Measurements from ENCODE around the gene TEDC2.
"Not testable (repeated sequence)": the region's sequence is repeated elsewhere in the genome, so short reads cannot be mapped to it uniquely, and the experiment has no call there.

The TEDC2 gene, protein sequence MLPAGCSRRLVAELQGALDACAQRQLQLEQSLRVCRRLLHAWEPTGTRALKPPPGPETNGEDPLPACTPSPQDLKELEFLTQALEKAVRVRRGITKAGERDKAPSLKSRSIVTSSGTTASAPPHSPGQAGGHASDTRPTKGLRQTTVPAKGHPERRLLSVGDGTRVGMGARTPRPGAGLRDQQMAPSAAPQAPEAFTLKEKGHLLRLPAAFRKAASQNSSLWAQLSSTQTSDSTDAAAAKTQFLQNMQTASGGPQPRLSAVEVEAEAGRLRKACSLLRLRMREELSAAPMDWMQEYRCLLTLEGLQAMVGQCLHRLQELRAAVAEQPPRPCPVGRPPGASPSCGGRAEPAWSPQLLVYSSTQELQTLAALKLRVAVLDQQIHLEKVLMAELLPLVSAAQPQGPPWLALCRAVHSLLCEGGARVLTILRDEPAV
- total RNA-seq: 0.27 to 1.3 (median 0.80) reads per million in 4 experiments

- DNase-seq: peak; percentile 95
Measured at GRCh38 chr16:2459647-2460390, at the start of gene TEDC2. Gene TEDC2, plus strand, starts transcription at chr16:2460109. Its CDS starts 36 bp downstream, at chr16:2460145.

DNA sequence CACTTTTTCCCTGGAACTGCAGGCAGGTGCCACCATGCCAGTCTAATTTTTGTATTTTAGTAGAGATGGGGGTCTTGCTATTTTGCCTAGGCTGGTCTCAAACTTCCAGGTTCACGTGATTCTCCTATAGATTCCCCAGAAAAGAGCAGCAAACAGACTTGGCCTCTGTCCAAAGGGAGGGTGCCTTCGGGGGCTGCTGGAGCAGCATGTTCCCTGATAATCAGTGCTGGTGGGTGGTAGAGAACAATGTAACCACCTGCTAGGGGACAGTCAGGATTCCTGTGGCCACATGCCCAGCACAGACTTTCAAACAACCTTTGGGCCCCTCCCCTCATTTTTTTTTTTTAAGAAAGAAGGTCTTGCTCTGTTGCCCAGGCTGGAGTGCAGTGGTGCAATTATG, 44.8 kb upstream of the TEDC2 start:
- no peak for DNase-seq

GRCh38 chr16:2420035-2420434, 39.9 kb upstream of the TEDC2 start:
- DNase-seq: no peak

- DNase-seq: no peak
Measured at GRCh38 chr16:2422123-2422867, 37.6 kb upstream of the TEDC2 start.

- DNase-seq: no peak
Measured at GRCh38 chr16:2424061-2425007, 35.6 kb upstream of the TEDC2 start.

GRCh38 chr16:2425008-2425518, 34.8 kb upstream of the TEDC2 start:
- DNase-seq: no peak

DNA sequence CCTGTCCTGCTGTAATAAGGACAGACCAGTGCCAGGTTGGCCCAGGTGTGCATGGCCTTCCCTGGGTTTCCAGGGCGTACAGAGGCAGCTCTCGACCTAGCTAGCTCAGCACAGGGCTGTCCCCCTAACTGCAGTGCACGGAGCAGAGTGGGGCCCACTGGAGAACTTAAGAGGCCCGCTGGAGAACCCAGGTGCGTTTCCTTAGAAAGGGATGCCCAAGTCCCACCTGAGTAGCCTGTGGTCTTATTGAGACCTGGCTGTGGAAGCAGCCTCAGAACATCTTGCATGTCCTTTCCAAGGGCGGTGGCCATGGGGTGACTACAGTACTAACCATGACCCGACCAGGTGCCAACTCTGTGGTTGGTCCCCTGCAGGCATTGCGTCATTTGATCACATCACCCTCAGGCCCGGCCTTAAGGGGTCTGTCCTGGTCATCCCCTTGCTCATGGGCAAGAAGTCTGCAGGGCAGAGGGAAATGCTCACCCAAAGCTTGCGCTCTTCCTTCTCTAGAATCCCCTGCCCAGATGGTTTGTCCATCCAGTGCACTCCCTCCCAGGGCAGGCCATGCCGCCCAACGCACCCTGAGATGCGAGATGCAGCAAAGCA, 34.0 kb upstream of the TEDC2 start:
- DNase-seq: no peak

- no peak for DNase-seq
Measured at GRCh38 chr16:2426941-2427361, 33.0 kb upstream of the TEDC2 start.

DNA sequence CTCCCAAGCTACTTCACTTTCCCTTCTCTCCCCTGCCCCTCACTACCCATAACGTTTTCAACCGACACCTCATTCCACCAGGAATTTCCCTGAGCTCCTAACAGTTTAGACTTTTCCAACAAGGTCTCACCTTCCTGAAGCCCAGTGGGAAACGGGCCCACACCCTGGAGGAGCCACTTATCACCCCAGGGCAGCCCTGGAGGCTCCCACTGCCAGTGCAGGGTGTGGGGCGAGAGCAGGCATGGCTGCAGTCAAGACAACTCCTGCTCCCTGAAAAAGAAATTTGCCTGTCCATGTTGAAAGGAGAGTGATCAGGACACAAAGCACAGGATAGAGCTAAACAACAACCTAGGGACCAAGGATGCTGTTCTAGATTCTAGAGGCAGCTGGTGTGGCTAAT, 32.4 kb upstream of the TEDC2 start:
- DNase-seq: no peak

GRCh38 chr16:2428051-2428783, 31.7 kb upstream of the TEDC2 start:
- DNase-seq: no peak

DNA sequence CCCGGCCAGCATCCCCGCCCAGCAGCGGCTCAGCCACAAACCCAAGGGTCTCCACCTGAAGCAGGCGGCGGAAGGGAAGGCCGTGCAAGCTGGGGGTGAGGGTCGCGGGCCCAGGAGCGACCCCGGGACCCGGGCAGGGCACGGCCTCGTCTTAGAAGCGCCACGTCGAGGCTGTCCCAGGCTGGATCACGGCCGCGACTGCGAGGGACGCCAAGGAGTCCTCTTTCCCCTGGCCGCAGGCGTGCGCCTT, 31.2 kb upstream of the TEDC2 start:
- no peak for DNase-seq

DNA sequence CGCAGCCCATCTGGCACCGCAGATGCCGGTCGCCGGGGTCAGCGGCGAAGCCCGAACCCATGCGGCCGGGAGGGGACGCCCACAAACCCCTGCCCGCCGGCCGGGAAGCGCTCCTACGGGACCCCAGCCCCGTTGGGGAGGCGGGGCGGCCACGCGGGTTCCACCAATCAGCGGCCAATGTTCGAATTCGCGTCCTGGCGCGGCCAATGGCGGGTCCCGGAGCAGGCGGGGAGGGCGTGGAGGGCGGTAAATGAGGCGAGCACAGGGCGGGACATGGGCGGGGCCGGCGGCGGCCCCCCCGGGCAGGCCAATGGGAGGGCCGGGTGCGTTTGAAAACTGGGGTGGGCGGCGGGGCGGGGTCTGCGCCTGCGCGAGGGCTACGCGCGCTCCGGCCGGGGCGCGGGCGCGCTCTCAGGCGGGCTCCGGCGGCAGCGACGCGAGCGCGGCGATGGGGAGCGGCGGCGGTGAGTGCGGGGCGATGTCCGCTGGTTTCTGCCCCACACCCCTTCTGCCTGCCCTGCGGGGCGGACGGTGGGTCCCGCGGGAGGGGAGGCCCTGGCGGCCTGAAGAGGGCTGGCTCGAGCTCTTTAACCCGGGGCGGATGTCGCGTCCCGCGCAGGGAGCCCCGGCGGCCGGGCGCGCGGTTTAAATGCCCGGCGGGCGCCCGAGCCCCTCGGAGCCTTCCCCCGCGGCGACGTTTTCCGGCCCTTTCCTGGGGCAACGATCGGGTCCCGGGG, 30.7 kb upstream of the TEDC2 start, which contains the start of gene CCNF:
CCNF (plus strand) TSS at position 414 of the 737 bp plus-strand sequence; CDS start at position 449, 35 bp downstream.
- peak; percentile 97 for DNase-seq

DNA sequence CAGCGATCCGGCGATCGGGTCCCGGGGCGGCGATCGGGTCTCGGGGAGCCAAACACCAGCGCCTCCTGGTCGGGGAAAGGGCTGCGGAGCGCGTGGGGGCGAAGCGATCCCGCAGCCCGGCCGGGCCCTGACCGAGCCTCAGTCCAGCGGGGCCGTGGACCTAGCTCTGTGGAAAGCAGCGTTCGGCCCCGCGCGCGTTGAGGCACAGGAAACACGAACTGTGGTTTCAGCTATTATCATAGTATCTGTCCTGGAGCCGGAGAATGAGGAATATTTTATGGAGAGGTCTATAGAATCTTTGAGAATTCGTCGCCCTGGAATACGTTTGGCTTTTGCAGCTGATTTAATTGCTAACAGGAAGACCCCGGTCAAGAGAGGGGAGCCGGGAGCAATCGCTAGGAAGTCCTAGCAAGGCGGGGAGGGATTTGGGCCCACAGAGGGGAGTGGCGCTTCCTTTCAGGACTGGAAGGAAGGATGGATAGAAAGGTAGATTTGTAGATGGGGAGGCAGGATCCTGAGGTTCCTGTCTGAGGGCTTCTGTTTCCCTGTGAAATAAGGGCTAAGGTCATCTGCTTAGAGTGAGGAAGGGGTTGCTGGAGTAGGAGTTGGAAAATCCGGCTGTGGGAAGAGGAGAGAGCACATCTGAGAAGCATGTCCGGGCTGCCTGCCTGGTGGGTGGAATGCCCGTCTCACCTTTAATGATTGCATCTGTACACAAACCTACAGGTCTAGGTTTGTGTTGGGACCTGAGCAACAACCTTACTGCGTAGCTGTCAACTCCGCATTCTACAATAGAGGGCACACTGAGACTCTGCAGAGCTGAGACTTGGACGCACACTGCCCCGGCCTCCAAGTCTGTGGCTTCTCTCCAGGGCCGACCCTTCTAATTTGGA, 29.9 kb upstream of the TEDC2 start:
- DNase-seq: no peak

GRCh38 chr16:2432286-2432685, 27.6 kb upstream of the TEDC2 start:
- no peak for DNase-seq

DNA sequence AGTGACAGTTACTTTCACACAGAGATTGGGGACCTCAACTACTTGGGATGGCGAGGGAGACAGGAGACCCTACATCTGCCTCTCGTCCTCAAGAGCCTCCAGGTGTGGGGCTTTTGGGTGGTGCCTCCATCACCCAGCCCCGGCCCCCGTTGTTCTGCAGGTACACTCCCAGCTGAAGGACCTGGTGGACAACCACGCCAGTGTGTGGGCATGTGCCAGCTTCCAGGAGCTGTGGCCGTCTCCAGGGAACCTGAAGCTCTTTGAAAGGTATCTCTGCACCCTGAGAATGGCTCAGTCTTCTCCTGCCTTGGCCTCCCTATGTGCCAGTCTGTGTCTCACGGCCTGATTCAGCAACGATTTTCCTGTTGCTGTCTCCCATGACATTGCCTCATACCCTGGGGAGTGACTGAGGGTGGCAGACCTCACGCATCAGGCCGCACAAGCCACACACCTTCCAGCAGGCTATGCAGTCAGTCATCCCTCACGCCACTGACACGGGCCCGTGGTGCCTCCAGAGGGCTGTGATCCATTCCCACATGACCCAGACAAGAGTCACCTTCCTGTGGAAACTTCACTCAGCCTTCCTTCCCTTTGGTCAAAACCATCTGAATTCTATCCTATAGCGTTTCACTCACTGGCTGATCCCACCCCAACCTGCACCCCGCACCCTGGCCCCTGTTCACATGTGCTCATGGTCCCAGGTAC, 27.0 kb upstream of the TEDC2 start:
- DNase-seq: no peak

GRCh38 chr16:2435236-2435635, 24.7 kb upstream of the TEDC2 start:
- not testable (repeated sequence) for DNase-seq

- no peak for DNase-seq
Measured at GRCh38 chr16:2436110-2436509, 23.8 kb upstream of the TEDC2 start.

GRCh38 chr16:2437032-2437790, 22.7 kb upstream of the TEDC2 start:
- DNase-seq: no peak

All from effector CD8-positive, alpha-beta T cell (primary cell).